ENCODE results near the gene PHF5A.
"Not testable (repeated sequence)": the region's sequence is repeated elsewhere in the genome, so short reads cannot be mapped to it uniquely, and the experiment has no call there.

- not testable (repeated sequence) for TF ChIP-seq CTCF (conservative IDR thresholded peaks at IDR 0.05; ENCODE audit: low read depth, low read length); EZH2 (IDR thresholded peaks at IDR 0.05; ENCODE audit: borderline replicate concordance, low read depth, low read length, poor library complexity, severe bottlenecking)
These were observed 34.0 kb downstream of the PHF5A start for GRCh38 chr22:41434361-41435003.

Measured in A673 (cell line).